ENCODE measurements around the gene BICRA.

BICRA gene

DNA sequence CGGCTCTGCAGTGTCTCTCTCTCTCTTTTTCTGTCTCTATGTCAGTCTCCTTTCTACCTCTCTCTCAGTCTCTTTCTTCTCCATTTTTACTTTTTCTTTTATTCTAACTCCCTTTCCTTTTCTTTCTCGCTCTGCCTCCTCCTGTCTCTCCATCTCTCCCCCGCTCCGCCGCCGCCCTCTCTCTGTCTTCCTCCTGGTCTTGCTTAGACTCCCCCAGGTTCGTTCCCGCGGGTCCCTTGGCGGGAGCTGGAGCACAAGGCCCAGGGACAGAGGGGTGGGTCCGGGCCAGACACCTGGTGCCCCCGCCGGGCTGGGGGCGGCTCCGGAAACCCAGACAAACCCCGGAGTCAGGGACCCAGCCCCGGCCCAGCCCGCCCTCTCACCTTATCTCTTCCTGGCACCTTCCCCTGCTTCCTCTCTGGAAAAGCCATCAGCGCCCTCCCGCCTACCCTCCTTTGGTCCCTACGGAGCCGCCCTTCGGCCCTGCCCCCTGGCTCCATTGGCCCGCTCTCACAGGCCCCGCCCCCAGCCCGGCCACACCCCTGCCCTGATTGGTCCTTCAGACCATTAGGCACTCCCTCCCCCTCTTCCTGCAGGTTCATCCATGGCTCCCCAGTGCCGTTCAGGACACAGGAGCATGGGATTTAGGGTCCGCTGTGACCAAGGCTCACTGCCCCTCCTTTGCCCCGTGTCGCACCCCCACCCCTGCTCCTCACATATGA lies 121.0 kb downstream of the BICRA start:
- no peak for DNase-seq (ENCODE audit: insufficient read length, low spot score)
- TF ChIP-seq, protein P1, sequence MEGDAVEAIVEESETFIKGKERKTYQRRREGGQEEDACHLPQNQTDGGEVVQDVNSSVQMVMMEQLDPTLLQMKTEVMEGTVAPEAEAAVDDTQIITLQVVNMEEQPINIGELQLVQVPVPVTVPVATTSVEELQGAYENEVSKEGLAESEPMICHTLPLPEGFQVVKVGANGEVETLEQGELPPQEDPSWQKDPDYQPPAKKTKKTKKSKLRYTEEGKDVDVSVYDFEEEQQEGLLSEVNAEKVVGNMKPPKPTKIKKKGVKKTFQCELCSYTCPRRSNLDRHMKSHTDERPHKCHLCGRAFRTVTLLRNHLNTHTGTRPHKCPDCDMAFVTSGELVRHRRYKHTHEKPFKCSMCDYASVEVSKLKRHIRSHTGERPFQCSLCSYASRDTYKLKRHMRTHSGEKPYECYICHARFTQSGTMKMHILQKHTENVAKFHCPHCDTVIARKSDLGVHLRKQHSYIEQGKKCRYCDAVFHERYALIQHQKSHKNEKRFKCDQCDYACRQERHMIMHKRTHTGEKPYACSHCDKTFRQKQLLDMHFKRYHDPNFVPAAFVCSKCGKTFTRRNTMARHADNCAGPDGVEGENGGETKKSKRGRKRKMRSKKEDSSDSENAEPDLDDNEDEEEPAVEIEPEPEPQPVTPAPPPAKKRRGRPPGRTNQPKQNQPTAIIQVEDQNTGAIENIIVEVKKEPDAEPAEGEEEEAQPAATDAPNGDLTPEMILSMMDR (IDR thresholded peaks at IDR 0.05; ENCODE audit: insufficient read depth, missing control alignments): no peak
- FAIRE-seq: no peak

DNA sequence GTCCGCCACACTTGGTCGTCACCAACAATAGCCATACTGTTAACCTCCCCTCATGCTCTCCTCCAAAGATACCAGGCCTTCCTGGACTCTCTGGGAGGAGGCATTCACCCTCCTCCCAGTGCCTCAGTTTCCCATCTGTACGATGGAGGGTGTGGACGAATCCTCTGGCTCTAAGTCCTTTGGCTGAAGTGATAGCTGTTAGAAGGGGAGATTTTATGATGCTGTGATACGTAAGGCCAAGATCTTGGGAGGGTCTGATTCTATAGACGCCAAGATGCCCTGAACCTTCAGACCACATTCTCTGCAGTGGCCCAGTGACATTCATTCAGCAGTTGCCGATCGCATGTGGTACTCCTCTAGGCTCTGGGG lies 121.6 kb downstream of the BICRA start:
- TF ChIP-seq, protein P1 (IDR thresholded peaks at IDR 0.05; ENCODE audit: insufficient read depth, missing control alignments): no peak
- DNase-seq (ENCODE audit: insufficient read length, low spot score): no peak
- FAIRE-seq: no peak

DNA sequence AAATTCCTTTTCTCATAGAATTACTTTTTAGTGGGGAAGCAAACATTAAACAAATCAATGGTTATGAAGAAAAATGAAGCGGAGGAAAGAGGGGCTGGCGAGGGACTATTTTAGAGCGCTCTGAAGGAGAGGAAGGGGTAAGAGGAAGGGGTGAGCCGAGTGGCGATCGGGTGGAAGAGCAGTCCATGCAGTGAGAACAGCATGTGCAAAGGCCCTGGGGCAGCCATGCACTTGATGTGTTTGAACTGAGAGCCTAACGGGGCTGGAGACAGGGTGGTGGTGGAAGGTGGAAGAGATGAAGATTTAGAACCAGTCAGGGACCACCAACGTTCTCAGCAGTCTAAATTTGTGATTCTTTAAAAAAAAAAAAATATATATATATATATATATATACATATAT lies 122.0 kb downstream of the BICRA start:
- FAIRE-seq (no peak), DNase-seq (ENCODE audit: insufficient read length, low spot score) (no peak)
- TF ChIP-seq, protein P1 (IDR thresholded peaks at IDR 0.05; ENCODE audit: insufficient read depth, missing control alignments): no peak

DNA sequence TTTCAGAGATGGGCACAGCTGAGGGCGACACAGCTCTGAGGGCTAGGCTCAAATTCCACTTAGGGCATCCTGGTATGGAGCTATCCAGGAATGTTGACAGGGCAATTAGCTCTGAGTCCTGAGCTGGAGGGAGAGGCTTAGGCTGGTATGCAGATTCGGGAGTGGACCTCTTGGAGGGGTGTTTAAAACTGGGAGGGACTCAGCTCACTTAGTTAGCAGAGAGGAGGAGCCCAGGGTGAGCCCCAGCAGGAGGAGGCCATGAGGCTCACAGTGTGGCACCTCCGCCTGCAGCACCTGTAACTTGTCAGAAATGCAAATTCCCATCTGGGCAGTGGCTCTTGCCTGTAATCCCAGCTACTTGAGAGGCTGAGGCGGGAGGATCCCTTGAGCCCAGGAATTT lies 126.2 kb downstream of the BICRA start:
- TF ChIP-seq, protein P1 (IDR thresholded peaks at IDR 0.05; ENCODE audit: insufficient read depth, missing control alignments): no peak
- FAIRE-seq (no peak), DNase-seq (ENCODE audit: insufficient read length, low spot score) (no peak)

DNA sequence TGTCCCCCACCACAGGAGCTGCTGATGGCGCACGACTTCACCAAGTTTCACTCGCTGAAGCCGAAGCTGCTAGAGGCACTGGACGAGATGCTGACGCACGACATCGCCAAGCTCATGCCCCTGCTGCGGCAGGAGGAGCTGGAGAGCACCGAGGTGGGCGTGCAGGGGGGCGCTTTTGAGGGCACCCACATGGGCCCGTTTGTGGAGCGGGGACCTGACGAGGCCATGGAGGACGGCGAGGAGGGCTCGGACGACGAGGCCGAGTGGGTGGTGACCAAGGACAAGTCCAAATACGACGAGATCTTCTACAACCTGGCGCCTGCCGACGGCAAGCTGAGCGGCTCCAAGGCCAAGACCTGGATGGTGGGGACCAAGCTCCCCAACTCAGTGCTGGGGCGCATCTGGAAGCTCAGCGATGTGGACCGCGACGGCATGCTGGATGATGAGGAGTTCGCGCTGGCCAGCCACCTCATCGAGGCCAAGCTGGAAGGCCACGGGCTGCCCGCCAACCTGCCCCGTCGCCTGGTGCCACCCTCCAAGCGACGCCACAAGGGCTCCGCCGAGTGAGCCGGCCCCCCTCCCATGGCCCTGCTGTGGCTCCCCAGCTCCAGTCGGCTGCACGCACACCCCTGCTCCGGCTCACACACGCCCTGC lies 132.1 kb downstream of the BICRA start:
- TF ChIP-seq, protein P1 (IDR thresholded peaks at IDR 0.05; ENCODE audit: insufficient read depth, missing control alignments): no peak
- DNase-seq (ENCODE audit: insufficient read length, low spot score) (no peak), FAIRE-seq (no peak)

DNA sequence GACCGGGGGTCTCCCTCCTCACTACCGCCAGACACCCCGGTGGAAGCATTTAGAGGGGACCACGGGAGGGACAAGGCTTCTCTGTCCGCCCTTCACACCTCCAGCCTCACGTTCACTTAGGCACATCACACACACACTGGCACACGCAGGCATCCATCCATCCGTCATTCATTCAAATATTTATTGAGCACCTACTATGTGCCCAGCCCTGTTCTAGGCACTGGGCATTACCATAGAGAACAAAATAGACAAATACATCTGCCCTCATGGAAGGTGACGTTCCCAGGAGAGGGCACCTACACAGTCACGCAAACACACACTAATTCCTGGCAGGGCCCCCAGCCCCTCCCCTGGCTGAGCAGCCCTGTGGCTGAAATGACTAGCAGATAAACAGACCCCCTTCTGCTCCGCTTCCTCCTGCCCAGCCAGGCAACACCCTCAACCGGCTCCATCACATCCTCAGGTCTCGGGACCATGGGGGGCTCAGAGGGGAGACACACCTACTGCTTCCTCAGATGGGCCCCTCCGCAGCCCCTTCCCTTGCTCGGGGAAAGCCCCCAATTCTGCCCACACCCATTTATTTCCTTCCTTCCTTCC lies 132.7 kb downstream of the BICRA start:
- FAIRE-seq (no peak), DNase-seq (ENCODE audit: insufficient read length, low spot score) (no peak)
- TF ChIP-seq, protein P1 (IDR thresholded peaks at IDR 0.05; ENCODE audit: insufficient read depth, missing control alignments): no peak

DNA sequence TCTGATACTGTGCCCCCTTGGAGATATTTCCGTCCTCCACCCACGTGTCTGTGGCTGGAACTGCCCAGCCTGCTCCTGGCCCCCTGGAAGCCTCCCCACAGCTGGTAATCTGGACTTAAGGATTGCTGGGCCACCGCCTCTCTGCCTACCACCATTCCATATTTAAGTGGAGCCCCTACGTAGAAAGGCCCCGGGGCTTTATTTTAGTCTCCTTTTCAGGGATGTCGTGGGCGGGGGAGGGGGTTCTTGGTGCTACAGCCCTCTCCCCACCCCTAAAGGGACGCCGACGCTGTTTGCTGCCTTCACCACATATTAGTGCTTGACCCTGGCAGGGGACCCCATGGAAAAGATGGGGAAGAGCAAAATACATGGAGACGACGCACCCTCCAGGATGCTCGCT lies 133.7 kb downstream of the BICRA start:
- DNase-seq (ENCODE audit: insufficient read length, low spot score) (no peak), FAIRE-seq (no peak)
- TF ChIP-seq, protein P1 (IDR thresholded peaks at IDR 0.05; ENCODE audit: insufficient read depth, missing control alignments): no peak
